WTC11 (cell line): ENCODE measurements around the gene SLC25A30. TPM values are rescaled to one million over a fixed set of nuclear protein-coding genes. Genes with fewer than 3 reads are reported as not detected.

Experiments used
- ATAC-seq: fragments of 200-7000 bp; cut with Tn5 transposase; 2 replicates; pipeline ENCODE4 v1.10.0; 2021; ENCODE audit warnings: mild to moderate bottlenecking, moderate library complexity
- CTCF ChIA-PET: fragments of 300-600 bp; sonication (Branson Sonifier 250); formaldehyde crosslinking; loops from one replicate; lab custom pipeline; 2021; ENCODE audit warnings: antibody characterized with exemption; lab: Charles Lee
- POLR2A ChIA-PET: fragments of 350-600 bp; sonication (Branson Sonifier 250); formaldehyde crosslinking; loops from one replicate; lab custom pipeline; 2021; ENCODE audit warnings: antibody characterized with exemption; lab: Charles Lee
- DNase-seq: peaks from one replicate; pipeline ENCODE4 v3.0.0; 2021; ENCODE audit warnings: low spot score
- H3K27ac Mint-ChIP-seq: 2 replicates; pipeline ENCODE4 v1.8.0; 2021; ENCODE audit warnings: mixed read lengths
- H3K27me3 Mint-ChIP-seq: 2 replicates; pipeline ENCODE4 v1.8.0; 2021; ENCODE audit warnings: low read depth, mild to moderate bottlenecking, moderate library complexity, mixed read lengths
- H3K36me3 Mint-ChIP-seq: 2 replicates; pipeline ENCODE4 v1.8.0; 2021; ENCODE audit warnings: mixed read lengths
- H3K4me1 Mint-ChIP-seq: 2 replicates; pipeline ENCODE4 v1.8.0; 2022; ENCODE audit warnings: mixed read lengths
- H3K4me3 Mint-ChIP-seq: 2 replicates; pipeline ENCODE4 v1.8.0; 2021; ENCODE audit warnings: mild to moderate bottlenecking, moderate library complexity, mixed read lengths
- H3K9me3 Mint-ChIP-seq: 2 replicates; pipeline ENCODE4 v1.8.0; 2021; ENCODE audit warnings: mixed read lengths
- ATF1 ChIP-seq: sonication (generic); formaldehyde crosslinking; IDR thresholded peaks from 2 replicates; pipeline ENCODE4 v1.8.1; 2023; ENCODE audit warnings: mild to moderate bottlenecking, moderate library complexity, missing genetic modification reagents
- HMGA2 ChIP-seq: fragments of 250-450 bp; sonication (Bioruptor Pico); IDR thresholded peaks from 2 replicates; pipeline ENCODE4 v1.4.0; 2021; ENCODE audit warnings: mild to moderate bottlenecking, moderate library complexity
- HMGXB4 ChIP-seq: sonication (generic); formaldehyde crosslinking; IDR thresholded peaks from 2 replicates; pipeline ENCODE4 v1.8.1; 2023; ENCODE audit warnings: mild to moderate bottlenecking, moderate library complexity, missing genetic modification reagents
- IRF1 ChIP-seq: sonication (generic); formaldehyde crosslinking; IDR thresholded peaks from 2 replicates; pipeline ENCODE4 v1.8.0; 2023; ENCODE audit warnings: missing genetic modification reagents
- JAZF1 ChIP-seq: fragments of 250-450 bp; sonication (Bioruptor Pico); IDR thresholded peaks from 2 replicates; pipeline ENCODE4 v1.9.0; 2021; ENCODE audit warnings: moderate library complexity, mild to moderate bottlenecking, inconsistent platforms
- OVOL2 ChIP-seq: fragments of 250-450 bp; sonication (Bioruptor Pico); IDR thresholded peaks from 2 replicates; pipeline ENCODE4 v1.9.0; 2021; ENCODE audit warnings: mild to moderate bottlenecking, borderline replicate concordance
- SOX15 ChIP-seq: fragments of 250-450 bp; sonication (Bioruptor Pico); IDR thresholded peaks from 2 replicates; pipeline ENCODE4 v1.9.0; 2021; ENCODE audit warnings: mild to moderate bottlenecking
- SP1 ChIP-seq: sonication (generic); formaldehyde crosslinking; conservative IDR thresholded peaks from 2 replicates; pipeline ENCODE4 v1.8.1; 2022; ENCODE audit warnings: missing genetic modification reagents
- TP53 ChIP-seq: sonication (generic); formaldehyde crosslinking; IDR thresholded peaks from 2 replicates; pipeline ENCODE4 v1.8.1; 2023; ENCODE audit warnings: mild to moderate bottlenecking, missing genetic modification reagents
- USF2 ChIP-seq: sonication (generic); formaldehyde crosslinking; IDR thresholded peaks from 2 replicates; pipeline ENCODE4 v1.8.1; 2023; ENCODE audit warnings: mild to moderate bottlenecking, missing genetic modification reagents, moderate library complexity
- ZNF121 ChIP-seq: sonication (generic); formaldehyde crosslinking; IDR thresholded peaks from 2 replicates; pipeline ENCODE4 v1.8.0; 2023; ENCODE audit warnings: missing genetic modification reagents
- ZNF138 ChIP-seq: sonication (generic); formaldehyde crosslinking; conservative IDR thresholded peaks from 2 replicates; pipeline ENCODE4 v1.8.1; 2022; ENCODE audit warnings: mild to moderate bottlenecking, moderate library complexity, missing genetic modification reagents
- ZNF219 ChIP-seq: sonication (generic); formaldehyde crosslinking; IDR thresholded peaks from 2 replicates; pipeline ENCODE4 v1.8.0; 2023; ENCODE audit warnings: missing genetic modification reagents, mild to moderate bottlenecking, borderline replicate concordance
- ZNF396 ChIP-seq: fragments of 250-450 bp; sonication (Bioruptor Pico); IDR thresholded peaks from 2 replicates; pipeline ENCODE4 v1.8.0; 2021; ENCODE audit warnings: mild to moderate bottlenecking, moderate library complexity, borderline replicate concordance
- ZNF423 ChIP-seq: fragments of 250-450 bp; sonication (Bioruptor Pico); IDR thresholded peaks from 2 replicates; pipeline ENCODE4 v2.1.2; 2022; ENCODE audit warnings: mild to moderate bottlenecking, moderate library complexity
- ZNF671 ChIP-seq: fragments of 250-450 bp; sonication (Bioruptor Pico); IDR thresholded peaks from 2 replicates; pipeline ENCODE4 v1.8.0; 2021; ENCODE audit warnings: mild to moderate bottlenecking
- total RNA-seq: library from RNA; stranded (reverse); gene quantifications from 3 replicates; pipeline ENCODE4 v1.2.3, GENCODE V29; 2021
- TF ChIP-seq, protein P1 (sequence below): fragments of 200-600 bp; IDR thresholded peaks from 2 replicates; pipeline ENCODE4 v1.8.0; 2022; ENCODE audit warnings: antibody characterized with exemption
- TF ChIP-seq, protein P2 (sequence below): sonication (generic); formaldehyde crosslinking; IDR thresholded peaks from 2 replicates; pipeline ENCODE4 v1.8.1; 2022; ENCODE audit warnings: missing genetic modification reagents, borderline replicate concordance

SLC25A30 gene
- total RNA-seq, 1 experiment from 2014 or later = 8.2 TPM

- TF ChIP-seq ZNF423 (CRISPR knock-in tag) (no peak), OVOL2 (CRISPR knock-in tag) (no peak), ZNF219 (CRISPR knock-in tag) (no peak), SOX15 (CRISPR knock-in tag) (no peak), ZNF121 (CRISPR knock-in tag) (no peak)
- TF ChIP-seq, protein P1, sequence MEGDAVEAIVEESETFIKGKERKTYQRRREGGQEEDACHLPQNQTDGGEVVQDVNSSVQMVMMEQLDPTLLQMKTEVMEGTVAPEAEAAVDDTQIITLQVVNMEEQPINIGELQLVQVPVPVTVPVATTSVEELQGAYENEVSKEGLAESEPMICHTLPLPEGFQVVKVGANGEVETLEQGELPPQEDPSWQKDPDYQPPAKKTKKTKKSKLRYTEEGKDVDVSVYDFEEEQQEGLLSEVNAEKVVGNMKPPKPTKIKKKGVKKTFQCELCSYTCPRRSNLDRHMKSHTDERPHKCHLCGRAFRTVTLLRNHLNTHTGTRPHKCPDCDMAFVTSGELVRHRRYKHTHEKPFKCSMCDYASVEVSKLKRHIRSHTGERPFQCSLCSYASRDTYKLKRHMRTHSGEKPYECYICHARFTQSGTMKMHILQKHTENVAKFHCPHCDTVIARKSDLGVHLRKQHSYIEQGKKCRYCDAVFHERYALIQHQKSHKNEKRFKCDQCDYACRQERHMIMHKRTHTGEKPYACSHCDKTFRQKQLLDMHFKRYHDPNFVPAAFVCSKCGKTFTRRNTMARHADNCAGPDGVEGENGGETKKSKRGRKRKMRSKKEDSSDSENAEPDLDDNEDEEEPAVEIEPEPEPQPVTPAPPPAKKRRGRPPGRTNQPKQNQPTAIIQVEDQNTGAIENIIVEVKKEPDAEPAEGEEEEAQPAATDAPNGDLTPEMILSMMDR = no peak
- TF ChIP-seq, all 79 proteins: peak for 0
- CTCF ChIA-PET = interaction anchor here (3.2 to 4.2 kb wide), 2 partner anchors 25 to 121 kb away, joined by 18 to 87 read pairs; no protein-coding TSS in a partner anchor
- peaks cover 2% of the 10 kb centered on the region for H3K9me3 Mint-ChIP-seq
- H3K27me3 Mint-ChIP-seq = no peaks in the 10 kb centered on the region
- H3K36me3 Mint-ChIP-seq = peaks cover 7% of the 10 kb centered on the region
- H3K4me1 Mint-ChIP-seq = peaks cover 35% of the 10 kb centered on the region
- ATAC-seq (no peak), DNase-seq (no peak)
- H3K27ac Mint-ChIP-seq = peak overlapping the region; percentile 3
- H3K4me3 Mint-ChIP-seq = no peak overlapping the region
- POLR2A ChIA-PET = interaction anchor here (0.6 kb wide), 1 partner anchor 1717 kb away, joined by 8 read pairs; no protein-coding TSS in a partner anchor
Measured at GRCh38 chr13:45369116-45369515, 49.1 kb downstream of the SLC25A30 start.

DNA sequence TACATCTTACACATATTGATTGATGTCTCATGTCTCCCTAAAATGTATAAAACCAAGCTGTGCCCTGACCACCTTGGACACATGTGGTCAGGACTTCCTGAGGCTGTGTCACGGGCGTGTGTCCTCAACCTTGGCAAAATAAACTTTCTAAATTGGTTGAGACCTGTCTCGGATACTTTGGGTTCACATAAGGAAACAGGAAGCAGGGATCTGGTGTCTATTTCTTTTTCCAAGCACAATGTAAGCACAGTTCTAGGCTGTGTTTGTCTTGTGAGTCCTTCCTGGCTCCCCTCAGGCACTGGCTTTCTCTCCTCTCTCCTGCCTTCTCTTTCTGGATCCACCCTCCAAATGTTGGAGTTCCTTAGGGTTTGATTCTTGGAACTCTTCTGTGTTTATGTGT, 49.6 kb downstream of the SLC25A30 start:
- H3K4me1 Mint-ChIP-seq = peaks cover 35% of the 10 kb centered on the region
- ChIA-PET POLR2A (no interaction called here), CTCF (interaction anchor here (4.2 kb wide), 1 partner anchor 26 kb away, joined by 87 read pairs; no protein-coding TSS in a partner anchor)
- H3K4me3 Mint-ChIP-seq = no peak overlapping the region
- ATAC-seq (no peak), DNase-seq (no peak)
- peaks cover 8% of the 10 kb centered on the region for H3K9me3 Mint-ChIP-seq
- TF ChIP-seq JAZF1 (CRISPR knock-in tag) (no peak), SP1 (CRISPR knock-in tag) (no peak), TP53 (CRISPR knock-in tag) (no peak), ZNF671 (CRISPR knock-in tag) (no peak), IRF1 (CRISPR knock-in tag) (no peak), HMGXB4 (no peak), ZNF396 (CRISPR knock-in tag) (no peak), ZNF138 (CRISPR knock-in tag) (no peak), USF2 (CRISPR knock-in tag) (no peak), ATF1 (no peak), HMGA2 (no peak)
- TF ChIP-seq, protein P2, sequence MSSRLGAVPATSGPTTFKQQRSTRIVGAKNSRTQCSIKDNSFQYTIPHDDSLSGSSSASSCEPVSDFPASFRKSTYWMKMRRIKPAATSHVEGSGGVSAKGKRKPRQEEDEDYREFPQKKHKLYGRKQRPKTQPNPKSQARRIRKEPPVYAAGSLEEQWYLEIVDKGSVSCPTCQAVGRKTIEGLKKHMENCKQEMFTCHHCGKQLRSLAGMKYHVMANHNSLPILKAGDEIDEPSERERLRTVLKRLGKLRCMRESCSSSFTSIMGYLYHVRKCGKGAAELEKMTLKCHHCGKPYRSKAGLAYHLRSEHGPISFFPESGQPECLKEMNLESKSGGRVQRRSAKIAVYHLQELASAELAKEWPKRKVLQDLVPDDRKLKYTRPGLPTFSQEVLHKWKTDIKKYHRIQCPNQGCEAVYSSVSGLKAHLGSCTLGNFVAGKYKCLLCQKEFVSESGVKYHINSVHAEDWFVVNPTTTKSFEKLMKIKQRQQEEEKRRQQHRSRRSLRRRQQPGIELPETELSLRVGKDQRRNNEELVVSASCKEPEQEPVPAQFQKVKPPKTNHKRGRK (CRISPR knock-in tag) = no peak
- peak overlapping the region; percentile 86 for H3K27ac Mint-ChIP-seq
- peaks cover 13% of the 10 kb centered on the region for H3K36me3 Mint-ChIP-seq
- no peaks in the 10 kb centered on the region for H3K27me3 Mint-ChIP-seq
